Stimulated activated naive B cell treated with anti-CD40 and anti-IgM and Interleukin-4, amounts not matched to agents 10 μg/mL and 1 μg/mL and 100 μg/mL, for 72 hours (primary cell): ENCODE measurements around the gene ACOT2.
"Not testable (repeated sequence)": the region's sequence is repeated elsewhere in the genome, so short reads cannot be mapped to it uniquely, and the experiment has no call there.

Experiments
- ATAC-seq, 2 donors: fragments of 150-1000 bp; cut with Tn5 transposase; replicated peaks; 2 replicates each; pipeline ENCODE4 v1.10.0; 2021; ENCODE audit warnings: moderate library complexity in 1 of 2
- DNase-seq: peaks from one replicate; pipeline ENCODE4 v3.0.0; 2021
- H3K27ac Mint-ChIP-seq: one replicate; pipeline ENCODE4 v1.8.0; 2022; ENCODE audit warnings: mild to moderate bottlenecking, mixed read lengths
- H3K27me3 Mint-ChIP-seq, 2 donors: one replicate each; pipeline ENCODE4 v1.8.0; 2022; ENCODE audit warnings: mixed read lengths in 2 of 2
- H3K36me3 Mint-ChIP-seq, 2 donors: one replicate each; pipeline ENCODE4 v1.8.0; 2022; ENCODE audit warnings: mixed read lengths in 2 of 2, mild to moderate bottlenecking in 1 of 2
- H3K4me1 Mint-ChIP-seq, 2 donors: one replicate each; pipeline ENCODE4 v1.8.0; 2022; ENCODE audit warnings: mixed read lengths in 2 of 2, mild to moderate bottlenecking in 1 of 2
- H3K4me3 Mint-ChIP-seq, 2 donors: one replicate each; pipeline ENCODE4 v1.8.0; 2022; ENCODE audit warnings: mild to moderate bottlenecking in 2 of 2, mixed read lengths in 2 of 2, moderate library complexity in 1 of 2
- H3K9me3 Mint-ChIP-seq, 2 donors: one replicate each; pipeline ENCODE4 v1.8.0; 2022; ENCODE audit warnings: mixed read lengths in 2 of 2, mild to moderate bottlenecking in 1 of 2

ACOT2 gene

GRCh38 chr14:73582102-73582979 lies 13.3 kb downstream of the ACOT2 start:
- not testable (repeated sequence) for H3K27me3 Mint-ChIP-seq, H3K36me3 Mint-ChIP-seq, H3K4me3 Mint-ChIP-seq, DNase-seq, H3K9me3 Mint-ChIP-seq
- H3K4me1 Mint-ChIP-seq: peaks cover 10 to 11% of the 10 kb centered on the region in 2 donors
- H3K27ac Mint-ChIP-seq: peak overlapping the region; percentile 92
- peak; percentile 96 for ATAC-seq

DNA sequence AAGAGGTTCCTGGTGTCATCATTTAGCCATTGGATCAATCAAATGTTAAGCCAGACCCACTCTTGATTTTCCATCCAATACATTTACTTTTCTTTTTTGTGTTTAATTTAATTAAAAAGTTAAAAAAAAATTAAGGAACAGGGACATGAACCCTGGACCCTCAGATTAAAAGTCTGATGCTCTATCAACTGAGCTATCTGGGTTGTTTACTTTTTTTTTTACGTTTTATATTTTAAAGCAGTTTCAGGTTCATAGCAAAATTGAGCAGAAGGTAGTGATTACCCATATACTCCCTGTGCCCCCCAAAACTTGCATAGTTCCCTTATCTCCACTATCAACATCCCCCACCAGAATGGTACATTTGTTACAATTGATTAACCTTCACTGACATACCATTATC lies 19.7 kb downstream of the ACOT2 start:
- no peak overlapping the region for H3K4me3 Mint-ChIP-seq
- H3K27ac Mint-ChIP-seq: no peak overlapping the region
- H3K36me3 Mint-ChIP-seq: no peaks in the 10 kb centered on the region
- peaks cover 3 to 7% of the 10 kb centered on the region in 2 donors for H3K4me1 Mint-ChIP-seq
- no peak for ATAC-seq
- no peaks in the 10 kb centered on the region for H3K9me3 Mint-ChIP-seq
- no peak for DNase-seq
- H3K27me3 Mint-ChIP-seq: peaks cover 5 to 13% of the 10 kb centered on the region in 2 donors

- no peak overlapping the region for H3K27ac Mint-ChIP-seq
- ATAC-seq (no peak), DNase-seq (no peak)
- no peaks in the 10 kb centered on the region for H3K9me3 Mint-ChIP-seq
- H3K4me1 Mint-ChIP-seq: peaks cover 3 to 11% of the 10 kb centered on the region in 2 donors
- peaks cover 5 to 13% of the 10 kb centered on the region in 2 donors for H3K27me3 Mint-ChIP-seq
- H3K36me3 Mint-ChIP-seq: no peaks in the 10 kb centered on the region
- no peak overlapping the region for H3K4me3 Mint-ChIP-seq
Observed at GRCh38 chr14:73589116-73589515, 20.1 kb downstream of the ACOT2 start.

DNA sequence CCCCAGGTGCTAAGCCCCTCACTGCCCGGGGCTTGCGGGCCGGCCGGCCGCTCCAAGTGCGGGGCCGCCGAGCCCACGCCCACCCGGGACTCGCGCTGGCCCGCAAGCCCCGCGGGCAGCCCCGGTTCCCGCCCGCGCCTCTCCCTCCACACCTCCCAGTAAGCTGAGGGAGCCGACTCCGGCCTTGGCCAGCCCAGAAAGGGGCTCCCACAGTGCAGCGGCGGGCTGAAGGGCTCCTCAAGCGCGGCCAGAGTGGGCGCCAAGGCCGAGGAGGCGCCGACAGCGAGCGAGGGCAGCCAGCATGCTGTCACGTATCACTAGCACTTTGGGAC lies 21.6 kb downstream of the ACOT2 start:
- not testable (repeated sequence) for DNase-seq, H3K9me3 Mint-ChIP-seq, H3K4me3 Mint-ChIP-seq, H3K27ac Mint-ChIP-seq, ATAC-seq, H3K36me3 Mint-ChIP-seq
- Mint-ChIP-seq H3K4me1 (peaks cover 3 to 11% of the 10 kb centered on the region in 2 donors), H3K27me3 (peaks cover 0 to 13% of the 10 kb centered on the region in 2 donors)

DNA sequence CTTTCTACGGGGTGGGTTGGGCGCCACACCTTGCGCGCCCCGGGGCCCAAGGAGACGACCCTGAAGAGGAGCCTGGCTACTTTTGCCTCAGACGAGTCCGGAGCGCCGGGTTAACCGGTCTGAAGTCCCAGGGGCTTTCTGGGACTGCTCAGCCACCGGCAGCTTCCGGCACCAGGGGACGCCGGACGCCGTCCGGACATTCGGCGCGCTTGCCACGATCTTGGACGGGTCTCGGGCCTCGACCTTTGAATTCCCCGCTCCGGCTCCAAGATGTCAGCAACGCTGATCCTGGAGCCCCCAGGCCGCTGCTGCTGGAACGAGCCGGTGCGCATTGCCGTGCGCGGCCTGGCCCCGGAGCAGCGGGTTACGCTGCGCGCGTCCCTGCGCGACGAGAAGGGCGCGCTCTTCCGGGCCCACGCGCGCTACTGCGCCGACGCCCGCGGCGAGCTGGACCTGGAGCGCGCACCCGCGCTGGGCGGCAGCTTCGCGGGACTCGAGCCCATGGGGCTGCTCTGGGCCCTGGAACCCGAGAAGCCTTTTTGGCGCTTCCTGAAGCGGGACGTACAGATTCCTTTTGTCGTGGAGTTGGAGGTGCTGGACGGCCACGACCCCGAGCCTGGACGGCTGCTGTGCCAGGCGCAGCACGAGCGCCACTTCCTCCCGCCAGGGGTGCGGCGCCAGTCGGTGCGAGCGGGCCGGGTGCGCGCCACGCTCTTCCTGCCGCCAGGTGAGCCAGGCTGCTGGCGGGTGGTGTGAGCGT lies 22.9 kb downstream of the ACOT2 start, which contains the start of gene ACOT4:
Gene ACOT4, plus strand, starts transcription at position 184 of the 760 bp plus-strand sequence. Its CDS starts 87 bp downstream, at position 271.
- H3K9me3 Mint-ChIP-seq: no peaks in the 10 kb centered on the region
- ATAC-seq (peak; percentile 82 to 86), DNase-seq (peak; percentile 32)
- peaks cover 3 to 11% of the 10 kb centered on the region in 2 donors for H3K4me1 Mint-ChIP-seq
- no peaks in the 10 kb centered on the region for H3K36me3 Mint-ChIP-seq
- peaks cover 0 to 13% of the 10 kb centered on the region in 2 donors for H3K27me3 Mint-ChIP-seq
- peak within 1 kb of the TSS; percentile 47 for H3K27ac Mint-ChIP-seq
- peak within 1 kb of the TSS; percentile 81 to 90 for H3K4me3 Mint-ChIP-seq

DNA sequence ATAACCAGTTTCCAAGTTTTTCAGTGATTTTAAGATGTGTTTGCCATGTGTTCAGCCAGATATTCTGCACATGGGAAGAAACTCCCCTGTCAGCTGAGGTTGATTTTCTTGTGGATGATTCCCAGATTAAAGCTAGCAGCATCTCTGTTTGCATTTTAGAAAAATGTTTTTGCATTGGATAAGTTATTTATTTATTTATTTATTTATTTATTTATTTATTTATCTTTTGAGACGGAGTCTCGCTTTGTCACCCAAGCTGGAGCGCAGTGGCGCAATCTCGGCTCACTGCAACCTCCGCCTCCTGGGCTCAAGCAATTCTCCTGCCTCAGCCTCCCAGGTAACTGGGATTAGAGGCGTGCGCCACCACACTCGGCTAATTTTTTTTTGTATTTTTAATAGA lies 25.5 kb downstream of the ACOT2 start:
- peaks cover 0 to 13% of the 10 kb centered on the region in 2 donors for H3K27me3 Mint-ChIP-seq
- H3K4me3 Mint-ChIP-seq: no peak overlapping the region
- DNase-seq (no peak), ATAC-seq (no peak)
- no peak overlapping the region for H3K27ac Mint-ChIP-seq
- H3K4me1 Mint-ChIP-seq: peaks cover 3 to 11% of the 10 kb centered on the region in 2 donors
- H3K9me3 Mint-ChIP-seq: no peaks in the 10 kb centered on the region
- H3K36me3 Mint-ChIP-seq: no peaks in the 10 kb centered on the region

DNA sequence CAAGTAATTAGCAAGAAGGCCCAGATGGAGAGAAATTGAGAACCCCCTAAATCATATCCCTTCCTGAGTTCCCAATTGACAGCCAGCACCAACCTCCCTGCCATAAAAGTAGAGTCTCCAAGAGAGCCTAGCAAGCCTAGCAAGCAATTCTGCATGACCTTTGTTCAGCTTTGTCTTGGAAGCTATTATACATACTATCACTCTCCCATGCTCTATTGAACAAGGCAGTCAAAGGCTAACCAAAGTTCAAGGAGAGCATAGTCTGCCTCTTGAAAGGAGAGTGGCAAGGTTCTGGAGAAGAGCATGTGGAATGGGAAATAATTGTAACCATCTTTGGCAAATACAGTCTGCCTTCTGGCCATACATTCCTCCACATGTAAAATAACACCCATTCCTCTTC lies 30.5 kb downstream of the ACOT2 start:
- no peak for ATAC-seq
- Mint-ChIP-seq H3K27me3 (no peaks in the 10 kb centered on the region), H3K27ac (no peak overlapping the region)

GRCh38 chr14:73602994-73603393 lies 34.0 kb downstream of the ACOT2 start:
- DNase-seq: no peak
- no peak overlapping the region for H3K27ac Mint-ChIP-seq
- no peaks in the 10 kb centered on the region for H3K9me3 Mint-ChIP-seq
- H3K27me3 Mint-ChIP-seq: peaks cover 0 to under 1% of the 10 kb centered on the region in 2 donors
- peaks cover 0 to 1% of the 10 kb centered on the region in 2 donors for H3K36me3 Mint-ChIP-seq
- ATAC-seq: no peak
- H3K4me1 Mint-ChIP-seq: no peaks in the 10 kb centered on the region
- no peak overlapping the region for H3K4me3 Mint-ChIP-seq

More for the DNA sequence above, 30.5 kb downstream of the ACOT2 start:
- no peaks in the 10 kb centered on the region for H3K36me3 Mint-ChIP-seq
- no peak for DNase-seq
- no peak overlapping the region for H3K4me3 Mint-ChIP-seq
- no peaks in the 10 kb centered on the region for H3K4me1 Mint-ChIP-seq
- no peaks in the 10 kb centered on the region for H3K9me3 Mint-ChIP-seq

DNA sequence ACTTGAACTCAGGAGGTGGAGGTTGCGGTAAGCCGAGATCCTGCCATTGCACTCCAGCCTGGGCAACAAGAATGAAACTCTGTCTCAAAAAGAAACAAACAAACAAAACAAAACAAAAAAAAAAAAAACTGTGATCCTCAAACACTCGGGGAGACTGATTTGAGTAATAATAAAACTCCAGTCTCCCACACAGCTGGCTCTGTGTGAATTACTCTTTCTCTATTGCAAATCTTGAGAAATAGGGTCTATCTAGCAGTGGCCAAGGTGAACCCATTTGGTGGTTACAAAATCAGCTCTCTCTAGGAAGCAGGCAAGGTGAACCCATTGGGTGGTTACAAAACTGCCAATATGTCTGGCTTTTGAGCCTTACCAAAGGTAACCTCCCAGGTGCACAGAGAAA lies 37.3 kb downstream of the ACOT2 start:
- DNase-seq (no peak), ATAC-seq (no peak)
- Mint-ChIP-seq H3K9me3 (no peaks in the 10 kb centered on the region), H3K4me3 (no peak overlapping the region), H3K27me3 (peaks cover 9 to 13% of the 10 kb centered on the region in 2 donors), H3K4me1 (no peaks in the 10 kb centered on the region), H3K27ac (no peak overlapping the region), H3K36me3 (peaks cover 0 to 1% of the 10 kb centered on the region in 2 donors)

GRCh38 chr14:73607241-73607640 lies 38.2 kb downstream of the ACOT2 start:
- no peak overlapping the region for H3K27ac Mint-ChIP-seq
- DNase-seq (no peak), ATAC-seq (no peak)
- no peaks in the 10 kb centered on the region for H3K9me3 Mint-ChIP-seq
- peaks cover 0 to 3% of the 10 kb centered on the region in 2 donors for H3K4me1 Mint-ChIP-seq
- peaks cover 0 to 1% of the 10 kb centered on the region in 2 donors for H3K36me3 Mint-ChIP-seq
- no peak overlapping the region for H3K4me3 Mint-ChIP-seq
- peaks cover 10 to 15% of the 10 kb centered on the region in 2 donors for H3K27me3 Mint-ChIP-seq

DNA sequence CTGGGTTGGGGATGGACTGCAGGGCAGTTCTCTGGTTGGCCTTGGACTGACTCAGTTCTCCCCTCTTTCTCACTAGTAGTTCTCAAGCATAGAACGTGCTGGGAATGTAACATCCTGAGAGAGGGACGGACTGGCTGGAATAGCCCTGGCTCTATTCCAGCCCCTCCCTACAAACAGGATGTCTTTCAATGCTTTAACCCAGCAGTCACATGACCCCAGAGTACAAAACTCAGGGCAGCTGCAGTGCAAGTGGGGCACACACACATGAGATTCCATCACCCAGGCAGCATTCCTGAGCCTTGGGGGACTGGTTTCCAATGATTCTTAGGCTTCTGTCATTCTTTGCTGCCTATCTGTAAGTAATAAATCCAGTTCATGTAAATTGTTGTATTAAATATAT lies 41.7 kb downstream of the ACOT2 start:
- no peak overlapping the region for H3K27ac Mint-ChIP-seq
- H3K36me3 Mint-ChIP-seq: no peaks in the 10 kb centered on the region
- H3K9me3 Mint-ChIP-seq: no peaks in the 10 kb centered on the region
- DNase-seq (no peak), ATAC-seq (no peak)
- peaks cover 10 to 23% of the 10 kb centered on the region in 2 donors for H3K27me3 Mint-ChIP-seq
- H3K4me3 Mint-ChIP-seq: no peak overlapping the region
- peaks cover 0 to 6% of the 10 kb centered on the region in 2 donors for H3K4me1 Mint-ChIP-seq

GRCh38 chr14:73612339-73613045 lies 43.5 kb downstream of the ACOT2 start, which contains the start of gene ACOT6:
TSS of gene ACOT6 (plus strand) at chr14:73612517. CDS start at chr14:73612572, 55 bp downstream.
- Mint-ChIP-seq H3K27me3 (peaks cover 10 to 23% of the 10 kb centered on the region in 2 donors), H3K9me3 (no peaks in the 10 kb centered on the region), H3K27ac (peak within 1 kb of the TSS; percentile 47), H3K36me3 (no peaks in the 10 kb centered on the region), H3K4me3 (peak within 1 kb of the TSS; percentile 87 to 88), H3K4me1 (peaks cover 0 to 6% of the 10 kb centered on the region in 2 donors)
- ATAC-seq (peak; percentile 90 to 93), DNase-seq (peak; percentile 52)

DNA sequence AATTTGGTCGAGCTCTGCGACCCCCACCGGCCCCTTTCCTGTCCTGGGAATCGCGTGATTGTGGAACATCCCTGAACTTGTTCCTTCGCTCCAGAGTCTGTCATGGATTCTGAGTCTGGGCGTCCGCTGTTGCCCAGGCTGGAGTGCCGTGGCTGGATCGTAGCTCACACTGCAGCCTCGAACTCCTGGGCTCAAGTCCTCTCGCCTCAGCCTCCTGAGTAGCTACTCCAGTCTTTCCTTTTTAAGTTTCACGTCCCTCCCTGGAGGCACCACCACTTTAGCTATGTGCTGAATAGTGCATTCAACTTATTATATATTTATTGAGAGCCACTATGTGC lies 44.0 kb downstream of the ACOT2 start:
- peaks cover 10 to 22% of the 10 kb centered on the region in 2 donors for H3K27me3 Mint-ChIP-seq
- ATAC-seq: peak; percentile 17 to 24

GRCh38 chr14:73613419-73613963 lies 44.5 kb downstream of the ACOT2 start:
- Mint-ChIP-seq H3K4me1 (peaks cover 0 to 6% of the 10 kb centered on the region in 2 donors), H3K36me3 (no peaks in the 10 kb centered on the region), H3K27me3 (peaks cover 5 to 18% of the 10 kb centered on the region in 2 donors), H3K9me3 (no peaks in the 10 kb centered on the region), H3K4me3 (peak overlapping the region in 1 of 2 donors; percentile 87), H3K27ac (peak overlapping the region; percentile 51)
- DNase-seq (no peak), ATAC-seq (no peak)

More for the DNA sequence above, 44.0 kb downstream of the ACOT2 start:
- peaks cover 0 to 6% of the 10 kb centered on the region in 2 donors for H3K4me1 Mint-ChIP-seq
- DNase-seq: no peak
- no peaks in the 10 kb centered on the region for H3K9me3 Mint-ChIP-seq
- peak overlapping the region; percentile 47 for H3K27ac Mint-ChIP-seq
- no peaks in the 10 kb centered on the region for H3K36me3 Mint-ChIP-seq
- peak overlapping the region; percentile 87 to 88 for H3K4me3 Mint-ChIP-seq
